ENCODE results near the gene SLCO1B3. TPM values are rescaled to one million over a fixed set of nuclear protein-coding genes. Genes with fewer than 3 reads are reported as not detected.

SLCO1B3 gene
- total and polyA plus RNA-seq, 10 of the 15 experiments (the other 5 are each of a cell fraction or from before 2014, with no cell fraction given) = 0.04 to 1.2 TPM; not detected in 8

DNA sequence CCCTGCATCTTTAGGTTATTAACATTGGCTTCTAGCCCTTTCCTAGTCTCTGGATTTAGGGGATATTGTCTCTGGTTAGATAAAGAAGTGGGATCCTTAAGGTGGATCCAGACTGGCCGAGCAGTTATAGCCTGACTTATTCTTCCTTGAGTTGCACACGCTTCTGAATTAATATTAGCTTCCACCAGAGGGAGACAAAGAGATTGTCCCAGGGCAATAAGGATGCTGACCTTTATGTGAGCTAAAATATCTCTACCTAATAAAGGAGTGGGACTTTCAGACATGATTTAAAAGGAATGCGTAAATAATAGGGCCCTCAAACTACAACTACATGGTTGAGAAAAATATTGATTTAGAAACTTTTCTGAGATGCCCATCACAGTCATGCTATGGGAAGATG lies 139.7 kb downstream of the SLCO1B3 start:
- Histone ChIP-seq H3K36me3 (ENCODE audit: control insufficient read depth in 2 of 2, insufficient read depth in 2 of 2, low read length in 1 of 2) (no peaks in the 10 kb centered on the region), H2AFZ (ENCODE audit: control insufficient read depth, low read depth, low read length) (no peak overlapping the region), H3K79me2 (ENCODE audit: control insufficient read depth, insufficient read depth, low read length) (no peaks in the 10 kb centered on the region), H3K27ac (ENCODE audit: control insufficient read depth, insufficient read depth) (no peak overlapping the region), H3K9me3 (replicated peaks; ENCODE audit: control insufficient read depth, insufficient read depth, low read length) (no peaks in the 10 kb centered on the region), H3K4me1 (ENCODE audit: control insufficient read depth, insufficient read depth, low read length) (no peaks in the 10 kb centered on the region), H3K27me3 (replicated peaks in 1 of 2; ENCODE audit: control insufficient read depth in 2 of 2, insufficient read depth in 2 of 2, low read length in 1 of 2) (no peaks in the 10 kb centered on the region), H3K9ac (ENCODE audit: control insufficient read depth, insufficient read depth, low read length) (no peak overlapping the region), H3K4me2 (ENCODE audit: control insufficient read depth, insufficient read depth) (no peak overlapping the region), H3K4me3 (no peak overlapping the region), H4K20me1 (ENCODE audit: control insufficient read depth, insufficient read depth) (no peaks in the 10 kb centered on the region)
- in situ Hi-C loops (cut with MboI) = loop anchor here (5.0 kb wide), 1 partner anchor 217 kb away; no protein-coding TSS in a partner anchor
- SMC1A ChIA-PET (ENCODE audit: uncharacterized antibody, unreplicated experiment) = interaction anchor here (0.6 to 1.8 kb wide), 5 partner anchors 46 to 177 kb away, joined by 3 to 10 read pairs (median 3); no protein-coding TSS in a partner anchor
- DNase-seq (ENCODE audit: low read depth, low spot score) (peak; percentile 4), ATAC-seq (peak; percentile 92), FAIRE-seq (no peak)
- RAD21 ChIA-PET (ENCODE audit: unreplicated experiment) = interaction anchor here (1.5 kb wide), 1 partner anchor 116 kb away, joined by 6 read pairs; no protein-coding TSS in a partner anchor
- TF ChIP-seq YBX1 (IDR thresholded peaks at IDR 0.05) (no peak), RAD21 (IDR thresholded peaks at IDR 0.05; ENCODE audit: insufficient read depth, low read depth, low read length) (peak; percentile 55), SMC3 (IDR thresholded peaks at IDR 0.05; ENCODE audit: borderline replicate concordance, low read length) (peak; percentile 47; the same call in 1 of the 2 replicates)
- TF ChIP-seq, protein P1, sequence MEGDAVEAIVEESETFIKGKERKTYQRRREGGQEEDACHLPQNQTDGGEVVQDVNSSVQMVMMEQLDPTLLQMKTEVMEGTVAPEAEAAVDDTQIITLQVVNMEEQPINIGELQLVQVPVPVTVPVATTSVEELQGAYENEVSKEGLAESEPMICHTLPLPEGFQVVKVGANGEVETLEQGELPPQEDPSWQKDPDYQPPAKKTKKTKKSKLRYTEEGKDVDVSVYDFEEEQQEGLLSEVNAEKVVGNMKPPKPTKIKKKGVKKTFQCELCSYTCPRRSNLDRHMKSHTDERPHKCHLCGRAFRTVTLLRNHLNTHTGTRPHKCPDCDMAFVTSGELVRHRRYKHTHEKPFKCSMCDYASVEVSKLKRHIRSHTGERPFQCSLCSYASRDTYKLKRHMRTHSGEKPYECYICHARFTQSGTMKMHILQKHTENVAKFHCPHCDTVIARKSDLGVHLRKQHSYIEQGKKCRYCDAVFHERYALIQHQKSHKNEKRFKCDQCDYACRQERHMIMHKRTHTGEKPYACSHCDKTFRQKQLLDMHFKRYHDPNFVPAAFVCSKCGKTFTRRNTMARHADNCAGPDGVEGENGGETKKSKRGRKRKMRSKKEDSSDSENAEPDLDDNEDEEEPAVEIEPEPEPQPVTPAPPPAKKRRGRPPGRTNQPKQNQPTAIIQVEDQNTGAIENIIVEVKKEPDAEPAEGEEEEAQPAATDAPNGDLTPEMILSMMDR (IDR thresholded peaks at IDR 0.05 in 2 of 3, conservative IDR thresholded peaks at IDR 0.05 in 1 of 3; ENCODE audit: control insufficient read depth in 2 of 3, extremely low read depth in 1 of 3, insufficient read depth in 1 of 3, low read depth in 3 of 3, low read length in 3 of 3) = peak; percentile 53 to 61 (median 57)
- CTCF ChIA-PET = interaction anchor here (0.6 to 4.2 kb wide), 15 partner anchors 9 to 599 kb away, joined by 3 to 26 read pairs (median 5); no protein-coding TSS in a partner anchor
- BruUV-seq (replicated peaks) = no TSS peak
- POLR2A ChIA-PET = no interaction called here
- intact Hi-C loops (cut with micrococcal nuclease; ENCODE audit: unreplicated experiment) = loop anchor here (2.0 kb wide), 1 partner anchor 303 kb away; no protein-coding TSS in a partner anchor
- WGBS (ENCODE audit: insufficient coverage, insufficient replicate concordance, low lambda C conversion rate, missing lambda C conversion rate) = 2% methylated on average over 3 of the region's 3 CpGs

DNA sequence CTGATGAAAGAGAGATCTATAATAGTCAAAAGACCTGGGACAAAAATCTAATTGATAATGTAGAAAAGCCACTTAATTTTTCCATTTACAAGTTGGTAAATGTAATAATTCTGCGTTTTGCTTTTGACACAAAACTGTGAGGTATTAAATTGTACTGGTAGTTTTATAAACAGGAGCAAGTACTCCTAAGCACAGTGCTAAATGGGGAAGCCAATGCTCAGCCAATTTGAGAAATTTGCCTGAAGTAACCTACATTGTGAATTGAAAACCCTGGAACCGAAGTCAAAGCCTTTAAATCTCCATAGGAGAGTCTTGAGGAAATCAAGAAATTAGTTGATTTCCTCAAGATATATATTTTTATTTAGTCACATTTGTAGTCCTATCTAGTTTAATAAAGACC lies 152.8 kb downstream of the SLCO1B3 start:
- CTCF ChIA-PET = interaction anchor here (0.7 kb wide), 1 partner anchor 597 kb away, joined by 3 read pairs; no protein-coding TSS in a partner anchor
- TF ChIP-seq NFYA (IDR thresholded peaks at IDR 0.05; ENCODE audit: borderline replicate concordance, low read depth, low read length) = no peak
- no peak for TF ChIP-seq FOS (IDR thresholded peaks at IDR 0.05; ENCODE audit: borderline replicate concordance, extremely low read depth, insufficient read length)
- TF ChIP-seq ZNF217 (IDR thresholded peaks at IDR 0.05) = no peak
- no peak for TF ChIP-seq IRF4 (IDR thresholded peaks at IDR 0.05; ENCODE audit: low read depth, low read length)
- no peak for TF ChIP-seq SMARCA5 (IDR thresholded peaks at IDR 0.05)
- no peak for TF ChIP-seq RAD21 (IDR thresholded peaks at IDR 0.05; ENCODE audit: insufficient read depth, low read depth, low read length)
- TF ChIP-seq, protein P2, sequence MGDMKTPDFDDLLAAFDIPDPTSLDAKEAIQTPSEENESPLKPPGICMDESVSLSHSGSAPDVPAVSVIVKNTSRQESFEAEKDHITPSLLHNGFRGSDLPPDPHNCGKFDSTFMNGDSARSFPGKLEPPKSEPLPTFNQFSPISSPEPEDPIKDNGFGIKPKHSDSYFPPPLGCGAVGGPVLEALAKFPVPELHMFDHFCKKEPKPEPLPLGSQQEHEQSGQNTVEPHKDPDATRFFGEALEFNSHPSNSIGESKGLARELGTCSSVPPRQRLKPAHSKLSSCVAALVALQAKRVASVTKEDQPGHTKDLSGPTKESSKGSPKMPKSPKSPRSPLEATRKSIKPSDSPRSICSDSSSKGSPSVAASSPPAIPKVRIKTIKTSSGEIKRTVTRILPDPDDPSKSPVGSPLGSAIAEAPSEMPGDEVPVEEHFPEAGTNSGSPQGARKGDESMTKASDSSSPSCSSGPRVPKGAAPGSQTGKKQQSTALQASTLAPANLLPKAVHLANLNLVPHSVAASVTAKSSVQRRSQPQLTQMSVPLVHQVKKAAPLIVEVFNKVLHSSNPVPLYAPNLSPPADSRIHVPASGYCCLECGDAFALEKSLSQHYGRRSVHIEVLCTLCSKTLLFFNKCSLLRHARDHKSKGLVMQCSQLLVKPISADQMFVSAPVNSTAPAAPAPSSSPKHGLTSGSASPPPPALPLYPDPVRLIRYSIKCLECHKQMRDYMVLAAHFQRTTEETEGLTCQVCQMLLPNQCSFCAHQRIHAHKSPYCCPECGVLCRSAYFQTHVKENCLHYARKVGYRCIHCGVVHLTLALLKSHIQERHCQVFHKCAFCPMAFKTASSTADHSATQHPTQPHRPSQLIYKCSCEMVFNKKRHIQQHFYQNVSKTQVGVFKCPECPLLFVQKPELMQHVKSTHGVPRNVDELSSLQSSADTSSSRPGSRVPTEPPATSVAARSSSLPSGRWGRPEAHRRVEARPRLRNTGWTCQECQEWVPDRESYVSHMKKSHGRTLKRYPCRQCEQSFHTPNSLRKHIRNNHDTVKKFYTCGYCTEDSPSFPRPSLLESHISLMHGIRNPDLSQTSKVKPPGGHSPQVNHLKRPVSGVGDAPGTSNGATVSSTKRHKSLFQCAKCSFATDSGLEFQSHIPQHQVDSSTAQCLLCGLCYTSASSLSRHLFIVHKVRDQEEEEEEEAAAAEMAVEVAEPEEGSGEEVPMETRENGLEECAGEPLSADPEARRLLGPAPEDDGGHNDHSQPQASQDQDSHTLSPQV (IDR thresholded peaks at IDR 0.05) = no peak
- no peak for TF ChIP-seq IKZF2 (IDR thresholded peaks at IDR 0.05)
- TF ChIP-seq ZBED1 (IDR thresholded peaks at IDR 0.05; ENCODE audit: borderline replicate concordance) = no peak

More for the DNA sequence above, 152.8 kb downstream of the SLCO1B3 start:
- WGBS (ENCODE audit: insufficient coverage, insufficient replicate concordance, low lambda C conversion rate, missing lambda C conversion rate) = 13% methylated on average over 2 of the region's 2 CpGs
- ChIA-PET RAD21 (ENCODE audit: unreplicated experiment) (no interaction called here), POLR2A (no interaction called here), SMC1A (ENCODE audit: uncharacterized antibody, unreplicated experiment) (no interaction called here)
- H3K27me3 ChIP-seq (replicated peaks in 1 of 2; ENCODE audit: control insufficient read depth in 2 of 2, insufficient read depth in 2 of 2, low read length in 1 of 2) = no peaks in the 10 kb centered on the region
- no peak overlapping the region for H3K4me2 ChIP-seq (ENCODE audit: control insufficient read depth, insufficient read depth)
- DNase-seq (ENCODE audit: low read depth, low spot score) (no peak), FAIRE-seq (no peak), ATAC-seq (no peak)
- H4K20me1 ChIP-seq (ENCODE audit: control insufficient read depth, insufficient read depth) = no peaks in the 10 kb centered on the region
- H3K9me3 ChIP-seq (replicated peaks; ENCODE audit: control insufficient read depth, insufficient read depth, low read length) = no peaks in the 10 kb centered on the region
- no peak overlapping the region for H3K9ac ChIP-seq (ENCODE audit: control insufficient read depth, insufficient read depth, low read length)
- intact Hi-C loops (cut with micrococcal nuclease; ENCODE audit: unreplicated experiment) (no loop called here), in situ Hi-C loops (cut with MboI) (no loop called here)
- no peaks in the 10 kb centered on the region for H3K36me3 ChIP-seq (ENCODE audit: control insufficient read depth in 2 of 2, insufficient read depth in 2 of 2, low read length in 1 of 2)
- H3K4me3 ChIP-seq = no peak overlapping the region
- no peaks in the 10 kb centered on the region for H3K79me2 ChIP-seq (ENCODE audit: control insufficient read depth, insufficient read depth, low read length)
- H3K27ac ChIP-seq (ENCODE audit: control insufficient read depth, insufficient read depth) = no peak overlapping the region
- H3K4me1 ChIP-seq (ENCODE audit: control insufficient read depth, insufficient read depth, low read length) = no peaks in the 10 kb centered on the region
- H2AFZ ChIP-seq (ENCODE audit: control insufficient read depth, low read depth, low read length) = no peak overlapping the region
- BruUV-seq (replicated peaks) = no TSS peak

Data from GM12878 (cell line).